ENCODE measurements around the gene TIFAB.

DNA sequence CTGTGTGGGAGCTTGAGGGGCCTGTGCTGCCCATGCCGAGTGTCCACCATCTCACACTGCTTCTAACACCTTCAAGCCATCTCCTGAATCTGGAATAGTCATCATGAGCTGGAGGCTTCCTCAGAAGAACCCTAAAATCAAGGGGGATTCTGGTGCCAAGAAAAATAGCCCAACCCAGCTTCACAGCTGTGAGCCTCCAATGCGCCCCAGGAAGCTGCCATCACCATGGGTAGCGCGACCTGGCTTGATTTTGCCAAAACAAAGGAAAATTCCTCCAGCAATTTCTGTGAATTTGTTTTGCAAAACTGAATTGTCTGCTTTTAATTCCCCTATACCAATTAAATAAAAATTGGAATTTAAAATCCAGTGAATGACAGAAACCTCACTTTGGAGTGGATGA, 6.2 kb upstream of the TIFAB start:
- TF ChIP-seq, protein P1, sequence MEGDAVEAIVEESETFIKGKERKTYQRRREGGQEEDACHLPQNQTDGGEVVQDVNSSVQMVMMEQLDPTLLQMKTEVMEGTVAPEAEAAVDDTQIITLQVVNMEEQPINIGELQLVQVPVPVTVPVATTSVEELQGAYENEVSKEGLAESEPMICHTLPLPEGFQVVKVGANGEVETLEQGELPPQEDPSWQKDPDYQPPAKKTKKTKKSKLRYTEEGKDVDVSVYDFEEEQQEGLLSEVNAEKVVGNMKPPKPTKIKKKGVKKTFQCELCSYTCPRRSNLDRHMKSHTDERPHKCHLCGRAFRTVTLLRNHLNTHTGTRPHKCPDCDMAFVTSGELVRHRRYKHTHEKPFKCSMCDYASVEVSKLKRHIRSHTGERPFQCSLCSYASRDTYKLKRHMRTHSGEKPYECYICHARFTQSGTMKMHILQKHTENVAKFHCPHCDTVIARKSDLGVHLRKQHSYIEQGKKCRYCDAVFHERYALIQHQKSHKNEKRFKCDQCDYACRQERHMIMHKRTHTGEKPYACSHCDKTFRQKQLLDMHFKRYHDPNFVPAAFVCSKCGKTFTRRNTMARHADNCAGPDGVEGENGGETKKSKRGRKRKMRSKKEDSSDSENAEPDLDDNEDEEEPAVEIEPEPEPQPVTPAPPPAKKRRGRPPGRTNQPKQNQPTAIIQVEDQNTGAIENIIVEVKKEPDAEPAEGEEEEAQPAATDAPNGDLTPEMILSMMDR (IDR thresholded peaks at IDR 0.05), result no peak
- TF ChIP-seq POLR2AphosphoS5 (IDR thresholded peaks at IDR 0.05; ENCODE audit: insufficient read depth in 1 of 2, low read depth in 1 of 2), result no peak
